MCF 10A (cell line): ENCODE measurements around the gene LIME1. TPM values are rescaled to one million over a fixed set of nuclear protein-coding genes. Genes with fewer than 3 reads are reported as not detected.

Experiments used
- BruUV-seq: library from RNA; stranded (reverse); fragments of 400-500 nt; replicated peaks from 2 replicates; lab custom pipeline; 2021; lab: Mats Ljungman, UMichigan
- CTCF ChIA-PET: fragments of 300-600 bp; sonication (Branson Sonifier 250); formaldehyde crosslinking; extraction: SDS; loops from one replicate; lab custom pipeline; 2021; ENCODE audit warnings: antibody characterized with exemption, inconsistent platforms; lab: Yijun Ruan, JAX
- POLR2A ChIA-PET: fragments of 300-600, 350-650 bp; sonication (Branson Sonifier 250); formaldehyde crosslinking; extraction: SDS; loops from one replicate; lab custom pipeline; 2020; ENCODE audit warnings: antibody characterized with exemption, inconsistent platforms; lab: Yijun Ruan, JAX
- DNase-seq: peaks from one replicate; pipeline ENCODE4 v3.0.0-alpha.2; 2018; ENCODE audit not compliant: unreplicated experiment
- H3K27ac Mint-ChIP-seq: one replicate; pipeline ENCODE4 v1.8.0; 2022; ENCODE audit warnings: mild to moderate bottlenecking, low read depth, mixed read lengths; ENCODE audit not compliant: unreplicated experiment
- H3K27me3 Mint-ChIP-seq: one replicate; pipeline ENCODE4 v1.8.0; 2022; ENCODE audit warnings: mixed read lengths; ENCODE audit not compliant: insufficient read depth, unreplicated experiment
- H3K36me3 Mint-ChIP-seq: one replicate; pipeline ENCODE4 v1.8.0; 2022; ENCODE audit warnings: mild to moderate bottlenecking, moderate library complexity, mixed read lengths; ENCODE audit not compliant: insufficient read depth, unreplicated experiment
- H3K4me1 Mint-ChIP-seq: one replicate; pipeline ENCODE4 v1.8.0; 2022; ENCODE audit warnings: mixed read lengths; ENCODE audit not compliant: insufficient read depth, unreplicated experiment
- H3K4me3 Mint-ChIP-seq: one replicate; pipeline ENCODE4 v1.8.0; 2022; ENCODE audit warnings: mild to moderate bottlenecking, moderate library complexity, mixed read lengths; ENCODE audit not compliant: unreplicated experiment
- H3K9me3 Mint-ChIP-seq: one replicate; pipeline ENCODE4 v1.8.0; 2022; ENCODE audit warnings: mixed read lengths; ENCODE audit not compliant: unreplicated experiment
- CTCF ChIP-seq: fragments of 200-600 bp; IDR thresholded peaks from one replicate; pipeline ENCODE4 v1.8.0; 2022; ENCODE audit warnings: antibody characterized with exemption, mild to moderate bottlenecking; ENCODE audit not compliant: unreplicated experiment
- intact Hi-C: fragments of 100-400 bp; cut with micrococcal nuclease; formaldehyde crosslinking; loops from 2 replicates; pipeline ENCODE4 v1.14.1; 2022
- total RNA-seq: library from RNA; stranded (reverse); gene quantifications from 2 replicates; pipeline ENCODE4 v1.2.3, GENCODE V29; 2022

The LIME1 gene
- total RNA-seq, 1 experiment from 2014 or later, result 10.1 TPM

- BruUV-seq, result no TSS peak
- Mint-ChIP-seq H3K9me3 (no peaks in the 10 kb centered on the region), H3K27me3 (no peaks in the 10 kb centered on the region), H3K4me3 (no peak overlapping the region), H3K27ac (no peak overlapping the region), H3K4me1 (no peaks in the 10 kb centered on the region), H3K36me3 (no peaks in the 10 kb centered on the region)
- CTCF ChIA-PET, result interaction anchor here (0.5 to 2.9 kb wide), 5 partner anchors 15 to 214 kb away, joined by 3 to 9 read pairs (median 5); no protein-coding TSS in a partner anchor
- POLR2A ChIA-PET, result interaction anchor here (0.5 to 0.6 kb wide), 3 partner anchors 96 to 299 kb away, joined by 3 read pairs; partner anchors contain the start of gene TPD52L2
- DNase-seq, result no peak
- intact Hi-C loops, result no loop called here
- no peak for TF ChIP-seq CTCF
Observed at GRCh38 chr20:63768591-63769515, 32.4 kb downstream of the LIME1 start.

GRCh38 chr20:63769891-63770474 lies 33.5 kb downstream of the LIME1 start:
- intact Hi-C loops, result no loop called here
- H3K4me3 Mint-ChIP-seq, result no peak overlapping the region
- H3K27ac Mint-ChIP-seq, result no peak overlapping the region
- TF ChIP-seq CTCF, result no peak
- no peaks in the 10 kb centered on the region for H3K4me1 Mint-ChIP-seq
- CTCF ChIA-PET, result interaction anchor here (1.6 to 2.9 kb wide), 2 partner anchors 14 to 16 kb away, joined by 6 to 9 read pairs; no protein-coding TSS in a partner anchor
- no peak for DNase-seq
- BruUV-seq, result no TSS peak
- POLR2A ChIA-PET, result interaction anchor here (0.6 kb wide), 1 partner anchor 300 kb away, joined by 3 read pairs; no protein-coding TSS in a partner anchor
- no peaks in the 10 kb centered on the region for H3K27me3 Mint-ChIP-seq
- H3K9me3 Mint-ChIP-seq, result no peaks in the 10 kb centered on the region
- no peaks in the 10 kb centered on the region for H3K36me3 Mint-ChIP-seq

- DNase-seq, result no peak
- BruUV-seq, result no TSS peak
- intact Hi-C loops, result no loop called here
- TF ChIP-seq CTCF, result no peak
- no peaks in the 10 kb centered on the region for H3K4me1 Mint-ChIP-seq
- H3K4me3 Mint-ChIP-seq, result no peak overlapping the region
- H3K36me3 Mint-ChIP-seq, result no peaks in the 10 kb centered on the region
- H3K27me3 Mint-ChIP-seq, result no peaks in the 10 kb centered on the region
- no peak overlapping the region for H3K27ac Mint-ChIP-seq
- CTCF ChIA-PET, result no interaction called here
- no peaks in the 10 kb centered on the region for H3K9me3 Mint-ChIP-seq
- POLR2A ChIA-PET, result no interaction called here
Observed at GRCh38 chr20:63771046-63771707, 34.7 kb downstream of the LIME1 start.
